IMR-90 (cell line): ENCODE data around the gene STAP2. TPM values are rescaled to one million over a fixed set of nuclear protein-coding genes. Genes with fewer than 3 reads are reported as not detected.
"Not testable (repeated sequence)": the region's sequence is repeated elsewhere in the genome, so short reads cannot be mapped to it uniquely, and the experiment has no call there.

Source experiments
- ATAC-seq: fragments of 200-7000 bp; cut with Tn5 transposase; 2 replicates; pipeline ENCODE4 v1.9.1; 2020; ENCODE audit warnings: low read depth, mild to moderate bottlenecking, moderate library complexity
- BruUV-seq: library from RNA; stranded (reverse); fragments of 400-500 nt; replicated peaks from 2 replicates; lab custom pipeline; 2021; lab: Mats Ljungman, UMichigan
- CTCF ChIA-PET: fragments of 300-600 bp; formaldehyde crosslinking; extraction: SDS; loops from one replicate; lab custom pipeline; 2021; ENCODE audit warnings: antibody characterized with exemption; lab: Yijun Ruan, JAX
- POLR2A ChIA-PET: fragments of 300-600 bp; sonication (Branson Sonifier 250); formaldehyde crosslinking; loops from one replicate; lab custom pipeline; 2022; ENCODE audit warnings: antibody characterized with exemption; ENCODE audit not compliant: unreplicated experiment; lab: Charles Lee
- DNase-seq: peaks from one replicate; pipeline ENCODE4 v3.0.0; 2013
- H2AFZ ChIP-seq: replicated peaks from 2 replicates; pipeline ENCODE3; 2013; ENCODE audit warnings: low read length, mild to moderate bottlenecking; ENCODE audit not compliant: poor library complexity
- H2AK5ac ChIP-seq: 2 replicates; pipeline ENCODE4 v1.6.1; 2013; ENCODE audit warnings: low read depth, low read length, inconsistent platforms
- H2AK9ac ChIP-seq: replicated peaks from 2 replicates; pipeline ENCODE3; 2013; ENCODE audit warnings: mild to moderate bottlenecking, low read depth, low read length, moderate library complexity; ENCODE audit not compliant: poor library complexity
- H2BK120ac ChIP-seq: 2 replicates; pipeline ENCODE4 v1.6.1; 2013; ENCODE audit warnings: low read depth, low read length, inconsistent platforms
- H2BK15ac ChIP-seq: 3 replicates; pipeline ENCODE4 v1.6.1; 2013; ENCODE audit warnings: low read depth, low read length, inconsistent platforms
- H2BK20ac ChIP-seq: 2 replicates; pipeline ENCODE4 v1.6.1; 2013; ENCODE audit warnings: low read depth, mild to moderate bottlenecking, inconsistent platforms, low read length, moderate library complexity
- H2BK5ac ChIP-seq: 2 replicates; pipeline ENCODE4 v1.6.1; 2013; ENCODE audit warnings: mild to moderate bottlenecking, low read depth, low read length, inconsistent platforms; ENCODE audit not compliant: poor library complexity, severe bottlenecking
- H3K14ac ChIP-seq: replicated peaks from 2 replicates; pipeline ENCODE4 v1.6.1; 2013; ENCODE audit warnings: low read depth, low read length, inconsistent platforms
- H3K18ac ChIP-seq: 2 replicates; pipeline ENCODE4 v1.6.1; 2013; ENCODE audit warnings: low read depth, low read length, control low read depth
- H3K23ac ChIP-seq: 2 replicates; pipeline ENCODE4 v1.6.1; 2013; ENCODE audit warnings: low read depth, low read length, inconsistent platforms
- H3K27ac ChIP-seq: 2 replicates; pipeline ENCODE4 v1.5.1; 2013; ENCODE audit warnings: mild to moderate bottlenecking, control low read depth, low read length; ENCODE audit not compliant: insufficient read depth
- H3K27me3 ChIP-seq: 2 replicates; pipeline ENCODE4 v1.6.1; 2013; ENCODE audit warnings: low read length; ENCODE audit not compliant: control insufficient read depth, insufficient read depth
- H3K36me3 ChIP-seq: 2 replicates; pipeline ENCODE4 v1.6.1; 2013; ENCODE audit warnings: low read length, mixed read lengths; ENCODE audit not compliant: control insufficient read depth, insufficient read depth
- H3K4ac ChIP-seq: 2 replicates; pipeline ENCODE4 v1.6.1; 2013; ENCODE audit warnings: low read depth, low read length, inconsistent platforms
- H3K4me1 ChIP-seq: 2 replicates; pipeline ENCODE4 v1.6.1; 2013; ENCODE audit warnings: low read length, mixed read lengths; ENCODE audit not compliant: control insufficient read depth, insufficient read depth
- H3K4me2 ChIP-seq: 2 replicates; pipeline ENCODE4 v1.6.1; 2013; ENCODE audit warnings: low read depth, mild to moderate bottlenecking, control low read depth, low read length, moderate library complexity
- H3K4me3 ChIP-seq: 2 replicates; pipeline ENCODE4 v1.5.1; 2013; ENCODE audit warnings: low read depth, mild to moderate bottlenecking, control low read depth, low read length, moderate library complexity; ENCODE audit not compliant: insufficient read depth
- H3K56ac ChIP-seq: 2 replicates; pipeline ENCODE4 v1.6.1; 2013; ENCODE audit warnings: low read length, inconsistent platforms; ENCODE audit not compliant: insufficient read depth; ENCODE audit errors: extremely low read depth
- H3K79me1 ChIP-seq, 2 experiments: 2 replicates each; pipeline ENCODE4 v1.6.1; 2013; ENCODE audit warnings: low read length in 2 of 2, inconsistent platforms in 1 of 2, low read depth in 1 of 2
- H3K9ac ChIP-seq: 2 replicates; pipeline ENCODE4 v1.6.1; 2013; ENCODE audit warnings: low read depth, low read length, control low read depth
- H3K9me1 ChIP-seq: 2 replicates; pipeline ENCODE4 v1.6.1; 2013; ENCODE audit warnings: low read length, inconsistent platforms; ENCODE audit not compliant: insufficient read depth
- H3K9me3 ChIP-seq: 2 replicates; pipeline ENCODE4 v1.6.1; 2013; ENCODE audit warnings: low read length; ENCODE audit not compliant: control insufficient read depth, insufficient read depth
- H4K20me1 ChIP-seq: 2 replicates; pipeline ENCODE4 v1.6.1; 2013; ENCODE audit warnings: low read length, inconsistent platforms; ENCODE audit not compliant: insufficient read depth
- H4K5ac ChIP-seq: 2 replicates; pipeline ENCODE4 v1.6.1; 2013; ENCODE audit warnings: mild to moderate bottlenecking, low read depth, low read length, control low read depth
- H4K8ac ChIP-seq, 2 experiments: 2 replicates each; pipeline ENCODE4 v1.6.1; 2013; ENCODE audit warnings: low read depth in 2 of 2, low read length in 2 of 2, control low read depth in 1 of 2, inconsistent platforms in 1 of 2
- H4K91ac ChIP-seq: 2 replicates; pipeline ENCODE4 v1.6.1; 2013; ENCODE audit warnings: low read depth, low read length, inconsistent platforms; ENCODE audit not compliant: insufficient read depth
- BHLHE40 ChIP-seq: fragments of 150-350 bp; IDR thresholded peaks from 2 replicates; pipeline ENCODE4 v1.6.1; 2016; ENCODE audit warnings: mild to moderate bottlenecking, low read depth, low read length
- CTCF ChIP-seq: conservative IDR thresholded peaks from 2 replicates; pipeline ENCODE4 v1.5.1; 2012; ENCODE audit warnings: mild to moderate bottlenecking, low read depth, low read length, improper control_type of control experiment
- MAZ ChIP-seq: IDR thresholded peaks from 2 replicates; pipeline ENCODE4 v1.6.1; 2012; ENCODE audit warnings: low read depth, mild to moderate bottlenecking, low read length, improper control_type of control experiment, moderate library complexity, borderline replicate concordance
- MXI1 ChIP-seq: IDR thresholded peaks from 2 replicates; pipeline ENCODE4 v1.6.1; 2012; ENCODE audit warnings: low read depth, mild to moderate bottlenecking, low read length, moderate library complexity, borderline replicate concordance
- SMC3 ChIP-seq: fragments of 150-350 bp; IDR thresholded peaks from 2 replicates; pipeline ENCODE4 v1.6.1; 2016; ENCODE audit warnings: low read depth, mild to moderate bottlenecking, antibody characterized with exemption, low read length, moderate library complexity
- WGBS, 2 experiments: methylation state at CpG; one replicate each; pipeline versions ENCODE4 v1.1.5 to v1.1.7; 2013; ENCODE audit warnings: missing lambda C conversion rate in 2 of 2; ENCODE audit not compliant: insufficient read length in 1 of 2; ENCODE audit errors: extremely low coverage in 2 of 2; 5-methylcytosine and 5-hydroxymethylcytosine counted together
- dilution Hi-C: fragments of 300-500 bp; cut with HindIII; formaldehyde crosslinking; loops from one replicate; pipeline ENCODE4 v1.14.3; 2018; ENCODE audit warnings: low sequenced_read_pairs; ENCODE audit not compliant: unreplicated experiment
- in situ Hi-C: fragments of 300-500 bp; cut with MboI; formaldehyde crosslinking; loops from 3 replicates; pipeline ENCODE4 v1.14.3; 2019; ENCODE audit warnings: low sequenced_read_pairs, inconsistent platforms, mixed read lengths
- intact Hi-C: fragments of 100-400 bp; cut with micrococcal nuclease; formaldehyde crosslinking; loops from 2 replicates; pipeline ENCODE4 v1.10.0; 2022
- polyA plus RNA-seq, 3 experiments: library from polyadenylated mRNA; depleted of rRNA; stranded (reverse); fragments of >200 nt; gene quantifications; 2 replicates each; pipeline ENCODE4 v1.2.3, GENCODE V29; 2012; ENCODE audit warnings: low replicate concordance in 1 of 3
- total RNA-seq: library from RNA; depleted of rRNA; stranded (reverse); fragments of >200 nt; gene quantifications from 2 replicates; pipeline ENCODE4 v1.2.3, GENCODE V29; 2012

The STAP2 gene
- total and polyA plus RNA-seq, 2 of the 4 experiments (the other 2 are of a cell fraction) = 1.3 to 3.4 TPM

GRCh38 chr19:4277191-4277696, 61.4 kb downstream of the STAP2 start:
- CTCF ChIA-PET = no interaction called here
- Histone ChIP-seq H3K4ac (no peak overlapping the region), H2BK15ac (no peak overlapping the region), H3K9me3 (no peaks in the 10 kb centered on the region), H4K91ac (no peak overlapping the region), H2AFZ (no peak overlapping the region), H3K79me1 (no peaks in the 10 kb centered on the region), H3K4me1 (no peaks in the 10 kb centered on the region), H2BK5ac (no peak overlapping the region), H3K36me3 (no peaks in the 10 kb centered on the region), H3K18ac (no peak overlapping the region), H3K4me3 (no peak overlapping the region), H3K14ac (no peak overlapping the region), H3K27me3 (peaks cover 40% of the 10 kb centered on the region), H2AK5ac (no peak overlapping the region), H3K9me1 (no peaks in the 10 kb centered on the region), H2BK120ac (no peak overlapping the region), H3K56ac (no peak overlapping the region), H3K4me2 (no peak overlapping the region), H2BK20ac (no peak overlapping the region), H3K27ac (no peak overlapping the region), H3K9ac (no peak overlapping the region), H3K23ac (no peak overlapping the region), H4K8ac (no peak overlapping the region), H4K5ac (no peak overlapping the region), H4K20me1 (no peaks in the 10 kb centered on the region), H2AK9ac (no peak overlapping the region)
- dilution Hi-C loops = no loop called here
- BruUV-seq = no TSS peak
- in situ Hi-C loops = no loop called here
- intact Hi-C loops = no loop called here
- no peak for ATAC-seq
- TF ChIP-seq SMC3 (no peak), MAZ (no peak), MXI1 (no peak), BHLHE40 (no peak), CTCF (no peak)
- no peak for DNase-seq
- POLR2A ChIA-PET = no interaction called here
- 17% methylated on average over 10 of the region's 16 CpGs; no CpG with 5 or more reads in 1 of the 2 experiments for WGBS, 2 experiments

GRCh38 chr19:4274321-4274686, 64.3 kb downstream of the STAP2 start:
- H4K5ac ChIP-seq, H2AFZ ChIP-seq, H3K4me1 ChIP-seq, H3K9me3 ChIP-seq, H3K27ac ChIP-seq, H3K9me1 ChIP-seq, in situ Hi-C loops, H4K8ac ChIP-seq, H2AK9ac ChIP-seq, H3K4me2 ChIP-seq, H3K18ac ChIP-seq, ATAC-seq, dilution Hi-C loops, H3K56ac ChIP-seq, H4K20me1 ChIP-seq, H3K4ac ChIP-seq, H3K14ac ChIP-seq, H3K36me3 ChIP-seq, H3K4me3 ChIP-seq, H2BK5ac ChIP-seq, H2BK15ac ChIP-seq, intact Hi-C loops, CTCF ChIA-PET, H4K91ac ChIP-seq, H2BK20ac ChIP-seq, BruUV-seq, H3K9ac ChIP-seq, DNase-seq, H3K79me1 ChIP-seq, H2BK120ac ChIP-seq, H2AK5ac ChIP-seq, H3K23ac ChIP-seq: not testable (repeated sequence)
- no CpG with 5 or more reads among the region's 6 CpGs for WGBS, 2 experiments
- H3K27me3 ChIP-seq = peaks cover 16% of the 10 kb centered on the region
- POLR2A ChIA-PET = interaction anchor here (0.7 kb wide), 1 partner anchor 30 kb away, joined by 4 read pairs; the partner anchor contains the start of gene FSD1
